HepG2 (cell line): ENCODE data around the gene C19orf85. TPM values are rescaled to one million over a fixed set of nuclear protein-coding genes. Genes with fewer than 3 reads are reported as not detected.

ENCODE experiments used
- ATAC-seq: fragments of 200-7000 bp; cut with Tn5 transposase; 3 replicates; pipeline ENCODE4 v1.9.1; 2020; ENCODE audit warnings: mild to moderate bottlenecking, moderate library complexity
- BruUV-seq: library from RNA; stranded (reverse); fragments of 400-500 nt; replicated peaks from 2 replicates; lab custom pipeline; 2021; lab: Mats Ljungman, UMichigan
- CTCF ChIA-PET: fragments of 300-600 bp; formaldehyde crosslinking; extraction: SDS; loops from one replicate; lab custom pipeline; 2021; ENCODE audit warnings: low total read pairs, inconsistent platforms, low intra/inter-chr PET ratio; lab: Yijun Ruan, JAX
- POLR2A ChIA-PET: fragments of 350-600 bp; sonication (Branson Sonifier 250); formaldehyde crosslinking; loops from one replicate; lab custom pipeline; 2020; ENCODE audit warnings: antibody characterized with exemption, inconsistent platforms; lab: Yijun Ruan, JAX
- DNase-seq: peaks from one replicate; pipeline ENCODE4 v3.0.0-alpha.2; 2015; ENCODE audit warnings: low spot score
- FAIRE-seq: peaks from 3 replicates; lab custom pipeline; 2011; peaks lifted over from hg19 to GRCh38; lab: Jason Lieb, UNC
- H2AFZ ChIP-seq: one replicate; pipeline ENCODE4 v1.6.1; 2011; ENCODE audit warnings: low read length, inconsistent platforms
- H3K27ac ChIP-seq: fragments of 300-600 bp; 3 replicates; pipeline ENCODE4 v1.8.0; 2011; ENCODE audit warnings: mixed run types, mild to moderate bottlenecking, mixed read lengths, low read length, inconsistent platforms; ENCODE audit not compliant: insufficient read depth; ENCODE audit errors: extremely low read length
- H3K27me3 ChIP-seq, 2 experiments: fragments of 200-600 bp in 1 of 2; 2 replicates in 1 of 2; 3 replicates in 1 of 2; pipeline versions ENCODE4 v1.6.0 to v1.8.0; 2011; ENCODE audit warnings: low read length in 2 of 2, mild to moderate bottlenecking in 2 of 2, moderate library complexity in 2 of 2, inconsistent platforms in 1 of 2; ENCODE audit not compliant: insufficient read depth in 2 of 2, control insufficient read depth in 1 of 2
- H3K36me3 ChIP-seq, 2 experiments: fragments of 200-600 bp in 1 of 2; replicated peaks in 1 of 2; 2 replicates in 1 of 2; 3 replicates in 1 of 2; pipeline versions ENCODE4 v1.5.1 to v1.8.0; 2011; ENCODE audit warnings: low read length in 2 of 2, inconsistent platforms in 1 of 2; ENCODE audit not compliant: insufficient read depth in 2 of 2, control insufficient read depth in 1 of 2
- H3K4me1 ChIP-seq: 2 replicates; pipeline ENCODE4 v1.5.1; 2012; ENCODE audit warnings: low read length, inconsistent platforms; ENCODE audit not compliant: insufficient read depth
- H3K4me2 ChIP-seq: 2 replicates; pipeline ENCODE4 v1.6.0; 2011; ENCODE audit warnings: low read depth, low read length, inconsistent platforms
- H3K4me3 ChIP-seq, 3 experiments: fragments of 200-600 bp in 1 of 3; sonication (generic), shearing (Covaris generic) in 1 of 3; replicated peaks in 1 of 3; 2 replicates each; pipeline ENCODE4 v1.5.1; 2011 to 2016; ENCODE audit warnings: low read length in 3 of 3, inconsistent platforms in 2 of 3, low read depth in 2 of 3, mild to moderate bottlenecking in 2 of 3, control low read depth in 1 of 3, mixed read lengths in 1 of 3; ENCODE audit not compliant: insufficient read depth in 1 of 3
- H3K79me2 ChIP-seq: one replicate; pipeline ENCODE4 v1.6.1; 2011; ENCODE audit warnings: low read length, inconsistent platforms; ENCODE audit not compliant: insufficient read depth
- H3K9ac ChIP-seq: 2 replicates; pipeline ENCODE4 v1.6.0; 2011; ENCODE audit warnings: mild to moderate bottlenecking, low read depth, low read length, inconsistent platforms; ENCODE audit not compliant: insufficient read depth
- H3K9me3 ChIP-seq: 2 replicates; pipeline ENCODE4 v1.5.1; 2012; ENCODE audit warnings: mild to moderate bottlenecking, low read length
- H4K20me1 ChIP-seq: 2 replicates; pipeline ENCODE4 v1.6.0; 2011; ENCODE audit warnings: inconsistent platforms, mild to moderate bottlenecking, low read length, moderate library complexity; ENCODE audit not compliant: insufficient read depth
- EZH2 ChIP-seq: conservative IDR thresholded peaks from 2 replicates; pipeline ENCODE4 v1.6.1; 2012; ENCODE audit warnings: mild to moderate bottlenecking, low read depth, low read length, moderate library complexity
- NFIB ChIP-seq: sonication (generic); formaldehyde crosslinking; IDR thresholded peaks from 2 replicates; pipeline ENCODE4 v1.9.0; 2021; ENCODE audit warnings: missing genetic modification reagents, mild to moderate bottlenecking, borderline replicate concordance
- PBX2 ChIP-seq: IDR thresholded peaks from 2 replicates; pipeline ENCODE4 v1.6.1; 2016; ENCODE audit warnings: control low read depth
- UBTF ChIP-seq: sonication (generic); formaldehyde crosslinking; IDR thresholded peaks from 2 replicates; pipeline ENCODE4 v1.4.0; 2020; ENCODE audit warnings: mild to moderate bottlenecking, missing genetic modification reagents
- ZBTB7B ChIP-seq: sonication (generic); formaldehyde crosslinking; IDR thresholded peaks from 2 replicates; pipeline ENCODE4 v1.4.0; 2020; ENCODE audit warnings: missing genetic modification reagents
- ZNF263 ChIP-seq: sonication (generic); formaldehyde crosslinking; IDR thresholded peaks from 2 replicates; pipeline ENCODE4 v1.4.0; 2020; ENCODE audit warnings: missing genetic modification reagents
- ZNF619 ChIP-seq: sonication (generic); formaldehyde crosslinking; IDR thresholded peaks from 2 replicates; pipeline ENCODE4 v1.4.0; 2020; ENCODE audit warnings: mild to moderate bottlenecking, missing genetic modification reagents
- ZNF800 ChIP-seq: sonication (generic); formaldehyde crosslinking; IDR thresholded peaks from 2 replicates; pipeline ENCODE4 v1.4.0; 2020; ENCODE audit warnings: missing genetic modification reagents
- WGBS: methylation state at CpG from one replicate; pipeline ENCODE4 v1.1.6; 2017; ENCODE audit warnings: low lambda C conversion rate; 5-methylcytosine and 5-hydroxymethylcytosine counted together
- in situ Hi-C: cut with HindIII; loops from 2 replicates; pipeline ENCODE4 v1.10.0; 2017; ENCODE audit warnings: low pct_unique_long_range_greater_than_20kb; ENCODE audit not compliant: extremely low pct_ligation_motif_present
- intact Hi-C: fragments of 100-400 bp; cut with micrococcal nuclease; formaldehyde crosslinking; loops from one replicate; pipeline ENCODE4 v1.10.0; 2022; ENCODE audit not compliant: unreplicated experiment
- polyA plus RNA-seq, 8 experiments: library from polyadenylated mRNA; depleted of rRNA in 3 of 8; stranded (reverse) in 7 of 8; unstranded in 1 of 8; fragments of >200 nt; fragmentation: Illumina TruSeq in 4 of 8; extraction: Trizol in 4 of 8; gene quantifications; 2 replicates each; pipeline versions ENCODE4 v1.2.1 to v1.2.3, GENCODE V29; 2011 to 2016; ENCODE audit warnings: low read depth in 4 of 8, missing spikeins in 1 of 8, mixed read lengths in 1 of 8; ENCODE audit not compliant: insufficient read depth in 1 of 8
- total RNA-seq, 5 experiments: library from RNA; depleted of rRNA; stranded (reverse); fragments of >200 nt; fragmentation: Illumina TruSeq; extraction: Trizol; gene quantifications; 2 replicates each; pipeline ENCODE4 v1.2.3, GENCODE V29; 2016; ENCODE audit warnings: low read depth in 1 of 5

The C19orf85 gene
- total and polyA plus RNA-seq, 2 of the 13 experiments (the other 11 are each of a cell fraction or from before 2014, with no cell fraction given), result not detected

- in situ Hi-C loops, result no loop called here
- no peak overlapping the region for H3K4me2 ChIP-seq
- peaks cover 4% of the 10 kb centered on the region; the same call in 1 of the 2 replicates for H4K20me1 ChIP-seq
- ChIA-PET CTCF (no interaction called here), POLR2A (no interaction called here)
- peak; percentile 80 for TF ChIP-seq ZNF800 (CRISPR knock-in tag)
- no peak for TF ChIP-seq PBX2
- TF ChIP-seq ZNF263, result peak; percentile 40; the same call in 1 of the 2 replicates
- no peak for TF ChIP-seq UBTF (CRISPR knock-in tag)
- TF ChIP-seq ZNF619 (CRISPR knock-in tag), result no peak
- TF ChIP-seq ZBTB7B (CRISPR knock-in tag), result no peak
- TF ChIP-seq EZH2, result peak; percentile 69; the same call in 1 of the 2 replicates
- no peak for TF ChIP-seq NFIB
- no peaks in the 10 kb centered on the region for H3K4me1 ChIP-seq
- FAIRE-seq, result no peak
- intact Hi-C loops, result no loop called here
- no peaks in the 10 kb centered on the region for H3K36me3 ChIP-seq
- no peak for ATAC-seq
- 19% methylated on average over 17 of the region's 39 CpGs for WGBS
- H2AFZ ChIP-seq, result no peak overlapping the region
- no peaks in the 10 kb centered on the region for H3K79me2 ChIP-seq
- H3K9ac ChIP-seq, result no peak overlapping the region
- H3K9me3 ChIP-seq, result no peaks in the 10 kb centered on the region
- H3K27me3 ChIP-seq, result peaks cover 6 to 48% of the 10 kb centered on the region in 2 experiments; a peak in 4 of 5 replicates
- no peak for DNase-seq
- H3K27ac ChIP-seq, result no peak overlapping the region
- no TSS peak for BruUV-seq
- H3K4me3 ChIP-seq, result no peak overlapping the region; a peak in 1 of 6 replicates
These were observed 22.7 kb downstream of the C19orf85 start for GRCh38 chr19:55441692-55442321.
